ENCODE results near the gene MARCO. TPM values are rescaled to one million over a fixed set of nuclear protein-coding genes. Genes with fewer than 3 reads are reported as not detected.

The MARCO gene
- polyA plus RNA-seq, 1 experiment, result not detected

DNA sequence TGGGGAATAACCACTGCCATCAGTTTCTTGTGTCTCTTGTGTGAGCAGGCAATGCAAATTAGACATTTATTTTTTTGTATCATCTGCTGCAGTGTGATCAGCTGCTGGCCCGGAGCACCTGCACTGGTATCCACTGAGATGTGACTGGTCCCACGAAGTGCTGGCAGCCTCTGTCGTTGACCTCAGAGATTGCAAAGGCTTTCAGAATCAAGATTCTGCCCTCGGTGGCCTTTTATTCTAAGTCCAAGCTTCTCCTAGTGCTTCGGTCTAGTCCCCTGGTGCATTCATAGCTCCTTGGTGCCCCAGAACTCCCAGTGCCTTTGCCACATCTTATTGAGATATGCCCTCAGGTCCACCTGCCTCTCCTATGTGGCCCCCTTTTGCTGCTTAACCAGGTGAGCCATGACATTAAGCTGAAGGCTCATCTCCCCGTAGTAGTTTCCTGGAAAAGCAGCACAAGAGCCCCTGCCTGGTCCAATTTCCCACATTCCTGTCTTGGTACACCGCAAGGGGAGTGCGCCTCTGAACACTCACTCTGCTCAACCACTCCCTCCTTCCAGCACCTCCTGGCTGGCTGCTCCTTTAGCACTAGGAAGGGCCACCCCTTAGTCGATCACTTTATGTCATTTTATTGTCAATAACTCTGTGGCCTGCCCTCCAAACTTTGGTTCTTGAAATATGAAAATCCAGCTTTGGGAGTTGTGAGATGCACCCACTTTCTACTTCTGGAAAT lies 27.1 kb upstream of the MARCO start:
- H3K27ac ChIP-seq (ENCODE audit: low read depth, low read length), result no peak overlapping the region
- TF ChIP-seq, protein P1, sequence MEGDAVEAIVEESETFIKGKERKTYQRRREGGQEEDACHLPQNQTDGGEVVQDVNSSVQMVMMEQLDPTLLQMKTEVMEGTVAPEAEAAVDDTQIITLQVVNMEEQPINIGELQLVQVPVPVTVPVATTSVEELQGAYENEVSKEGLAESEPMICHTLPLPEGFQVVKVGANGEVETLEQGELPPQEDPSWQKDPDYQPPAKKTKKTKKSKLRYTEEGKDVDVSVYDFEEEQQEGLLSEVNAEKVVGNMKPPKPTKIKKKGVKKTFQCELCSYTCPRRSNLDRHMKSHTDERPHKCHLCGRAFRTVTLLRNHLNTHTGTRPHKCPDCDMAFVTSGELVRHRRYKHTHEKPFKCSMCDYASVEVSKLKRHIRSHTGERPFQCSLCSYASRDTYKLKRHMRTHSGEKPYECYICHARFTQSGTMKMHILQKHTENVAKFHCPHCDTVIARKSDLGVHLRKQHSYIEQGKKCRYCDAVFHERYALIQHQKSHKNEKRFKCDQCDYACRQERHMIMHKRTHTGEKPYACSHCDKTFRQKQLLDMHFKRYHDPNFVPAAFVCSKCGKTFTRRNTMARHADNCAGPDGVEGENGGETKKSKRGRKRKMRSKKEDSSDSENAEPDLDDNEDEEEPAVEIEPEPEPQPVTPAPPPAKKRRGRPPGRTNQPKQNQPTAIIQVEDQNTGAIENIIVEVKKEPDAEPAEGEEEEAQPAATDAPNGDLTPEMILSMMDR (IDR thresholded peaks at IDR 0.05; ENCODE audit: low read depth, low read length), result no peak
- ChIA-PET CTCF (interaction anchor here (1.6 kb wide), 1 partner anchor 33 kb away, joined by 4 read pairs; no protein-coding TSS in a partner anchor), POLR2A (no interaction called here)
- no peak overlapping the region for H3K4me3 ChIP-seq (ENCODE audit: low read depth, low read length)
- DNase-seq (ENCODE audit: low read depth, low spot score), result no peak
- no peaks in the 10 kb centered on the region for H3K9me3 ChIP-seq (ENCODE audit: control insufficient read depth, insufficient read depth, low read length)
- H3K27me3 ChIP-seq (ENCODE audit: control insufficient read depth, insufficient read depth, low read length), result no peaks in the 10 kb centered on the region

DNA sequence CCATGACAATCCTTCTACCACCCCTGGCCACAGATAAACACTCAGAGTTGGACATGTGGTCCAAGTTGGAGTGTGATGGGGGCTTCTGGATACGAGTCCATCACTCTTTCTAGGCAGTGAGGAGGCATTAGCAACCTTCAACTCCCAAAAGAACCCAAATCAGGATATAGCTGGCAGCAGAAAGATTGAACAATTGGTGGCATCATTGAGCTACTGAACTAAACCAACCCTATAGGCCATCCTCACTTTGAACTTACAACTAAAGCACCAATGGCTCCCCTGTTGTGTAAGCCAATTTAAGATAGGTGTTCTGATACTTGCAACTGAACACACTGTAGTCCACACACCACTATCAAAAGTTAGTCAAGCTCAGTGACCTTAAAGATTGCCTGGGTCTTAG lies 24.0 kb upstream of the MARCO start:
- ChIA-PET POLR2A (no interaction called here), CTCF (no interaction called here)
- Histone ChIP-seq H3K27me3 (ENCODE audit: control insufficient read depth, insufficient read depth, low read length) (no peaks in the 10 kb centered on the region), H3K4me3 (ENCODE audit: low read depth, low read length) (no peak overlapping the region), H3K27ac (ENCODE audit: low read depth, low read length) (no peak overlapping the region), H3K9me3 (ENCODE audit: control insufficient read depth, insufficient read depth, low read length) (no peaks in the 10 kb centered on the region)
- DNase-seq (ENCODE audit: low read depth, low spot score), result no peak
- TF ChIP-seq, protein P1 (IDR thresholded peaks at IDR 0.05; ENCODE audit: low read depth, low read length), result no peak

DNA sequence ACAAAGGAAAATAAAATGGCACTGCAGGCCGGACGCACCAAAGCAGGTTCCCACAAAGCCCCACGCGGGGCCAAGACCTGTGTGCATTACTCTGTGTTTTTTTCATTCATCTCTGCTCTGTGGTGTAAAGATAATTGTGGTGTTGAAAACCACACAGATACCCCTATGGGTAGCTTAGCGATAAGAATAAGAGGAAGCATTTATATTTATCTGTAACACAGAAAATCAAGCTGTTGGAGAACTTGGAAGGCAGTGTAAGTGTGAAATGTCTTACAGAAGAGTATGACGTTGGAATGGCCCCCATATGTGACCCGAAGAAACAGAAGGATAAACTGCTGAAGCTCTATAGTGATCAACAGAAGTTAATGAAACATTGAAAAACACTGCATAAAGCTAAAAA lies 20.3 kb upstream of the MARCO start:
- Histone ChIP-seq H3K27me3 (ENCODE audit: control insufficient read depth, insufficient read depth, low read length) (no peaks in the 10 kb centered on the region), H3K4me3 (ENCODE audit: low read depth, low read length) (no peak overlapping the region), H3K27ac (ENCODE audit: low read depth, low read length) (no peak overlapping the region), H3K9me3 (ENCODE audit: control insufficient read depth, insufficient read depth, low read length) (no peaks in the 10 kb centered on the region)
- TF ChIP-seq, protein P1 (IDR thresholded peaks at IDR 0.05; ENCODE audit: low read depth, low read length), result no peak
- DNase-seq (ENCODE audit: low read depth, low spot score), result no peak
- POLR2A ChIA-PET, result no interaction called here
- CTCF ChIA-PET, result no interaction called here

DNA sequence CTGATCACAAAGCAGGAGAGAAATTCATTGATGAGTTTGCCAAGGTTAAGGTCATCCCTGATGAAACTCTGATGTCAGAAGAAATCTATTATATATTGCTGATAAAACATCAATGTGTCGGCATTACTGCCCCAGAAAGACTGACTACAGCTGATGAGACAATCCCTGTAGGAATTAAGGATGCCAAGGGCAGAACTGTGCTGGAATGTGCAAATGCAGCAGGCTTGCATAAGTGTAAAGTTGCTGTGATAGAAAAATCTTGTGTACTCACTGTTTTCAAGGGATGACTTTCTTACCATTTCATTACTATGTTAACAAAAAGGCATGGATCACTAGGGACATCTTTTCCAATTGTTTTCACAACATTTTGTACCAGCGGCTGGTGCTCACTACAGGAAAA lies 19.7 kb upstream of the MARCO start:
- no peak overlapping the region for H3K27ac ChIP-seq (ENCODE audit: low read depth, low read length)
- DNase-seq (ENCODE audit: low read depth, low spot score), result no peak
- ChIA-PET CTCF (no interaction called here), POLR2A (no interaction called here)
- TF ChIP-seq, protein P1 (IDR thresholded peaks at IDR 0.05; ENCODE audit: low read depth, low read length), result no peak
- no peaks in the 10 kb centered on the region for H3K27me3 ChIP-seq (ENCODE audit: control insufficient read depth, insufficient read depth, low read length)
- H3K4me3 ChIP-seq (ENCODE audit: low read depth, low read length), result no peak overlapping the region
- no peaks in the 10 kb centered on the region for H3K9me3 ChIP-seq (ENCODE audit: control insufficient read depth, insufficient read depth, low read length)

DNA sequence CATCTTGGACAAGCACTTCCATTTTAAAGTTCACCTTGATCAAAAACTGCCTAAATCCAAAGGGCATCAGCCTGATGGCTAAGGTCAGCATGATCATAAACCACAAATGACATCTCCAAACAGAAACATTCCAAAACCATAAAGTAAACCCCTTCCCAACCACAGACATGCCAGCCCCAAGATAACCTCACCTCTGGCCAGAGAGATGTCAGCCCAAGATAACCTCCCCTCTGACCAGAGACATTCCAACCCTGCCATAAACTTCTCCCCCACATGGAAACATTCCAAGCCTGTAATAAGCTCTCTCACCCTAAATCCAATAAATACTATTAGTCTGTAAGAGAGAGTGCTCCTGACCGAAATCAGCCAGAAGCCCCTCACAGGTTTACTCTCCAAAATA lies 18.6 kb upstream of the MARCO start:
- H3K9me3 ChIP-seq (ENCODE audit: control insufficient read depth, insufficient read depth, low read length), result no peaks in the 10 kb centered on the region
- no peak overlapping the region for H3K4me3 ChIP-seq (ENCODE audit: low read depth, low read length)
- TF ChIP-seq, protein P1 (IDR thresholded peaks at IDR 0.05; ENCODE audit: low read depth, low read length), result no peak
- ChIA-PET POLR2A (no interaction called here), CTCF (no interaction called here)
- H3K27me3 ChIP-seq (ENCODE audit: control insufficient read depth, insufficient read depth, low read length), result no peaks in the 10 kb centered on the region
- no peak for DNase-seq (ENCODE audit: low read depth, low spot score)
- H3K27ac ChIP-seq (ENCODE audit: low read depth, low read length), result no peak overlapping the region

All from AG04450 (cell line).